Neuron (in vitro differentiated cells): ENCODE results near the gene NUDCD3.
"Not testable (repeated sequence)": the region's sequence is repeated elsewhere in the genome, so short reads cannot be mapped to it uniquely, and the experiment has no call there.

Source experiments
- H2AFZ ChIP-seq: one replicate; pipeline ENCODE4 v1.6.1; 2013; ENCODE audit warnings: low read depth, mild to moderate bottlenecking, inconsistent platforms, low read length, moderate library complexity
- H3K27me3 ChIP-seq: one replicate; pipeline ENCODE4 v1.6.1; 2013; ENCODE audit warnings: low read length; ENCODE audit not compliant: insufficient read depth
- H3K36me3 ChIP-seq: one replicate; pipeline ENCODE4 v1.6.1; 2013; ENCODE audit warnings: low read length; ENCODE audit not compliant: insufficient read depth
- H3K4me1 ChIP-seq: one replicate; pipeline ENCODE4 v1.6.1; 2013; ENCODE audit warnings: low read length; ENCODE audit not compliant: insufficient read depth
- H3K4me3 ChIP-seq: 2 replicates; pipeline ENCODE4 v1.5.1; 2013; ENCODE audit warnings: mild to moderate bottlenecking, low read length, moderate library complexity
- H3K9me3 ChIP-seq: one replicate; pipeline ENCODE4 v1.6.1; 2013; ENCODE audit warnings: low read length

The NUDCD3 gene

DNA sequence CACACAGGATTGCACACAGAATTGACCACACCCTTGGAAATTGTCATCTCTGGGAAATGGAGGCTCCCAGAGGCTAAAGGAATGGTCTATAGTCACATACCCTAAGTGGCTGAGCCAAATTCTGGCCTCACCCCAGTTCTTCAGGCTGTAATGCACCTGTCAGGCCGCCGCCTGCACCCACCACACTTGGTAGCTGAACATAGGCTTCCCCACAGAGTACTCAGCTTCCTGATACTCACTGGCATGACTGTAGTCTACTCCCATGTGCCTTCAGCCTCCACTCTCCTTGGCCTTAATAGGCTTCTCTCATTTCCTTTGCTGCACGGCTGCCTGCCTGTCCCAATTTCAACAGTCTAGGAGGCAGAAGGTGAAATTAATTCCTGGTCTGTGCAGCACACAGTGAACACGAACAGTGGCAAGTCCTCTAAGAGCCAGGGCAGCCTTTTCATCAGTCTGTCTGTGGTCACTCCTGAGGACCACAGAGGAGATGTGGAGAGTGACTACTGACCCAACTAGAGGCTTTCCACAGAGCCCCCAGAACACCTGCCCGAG, 42.5 kb downstream of the NUDCD3 start:
- Histone ChIP-seq H3K4me1 (no peaks in the 10 kb centered on the region), H3K27me3 (no peaks in the 10 kb centered on the region), H2AFZ (no peak overlapping the region), H3K4me3 (no peak overlapping the region), H3K9me3 (peaks cover 3% of the 10 kb centered on the region), H3K36me3 (peaks cover 33% of the 10 kb centered on the region)

DNA sequence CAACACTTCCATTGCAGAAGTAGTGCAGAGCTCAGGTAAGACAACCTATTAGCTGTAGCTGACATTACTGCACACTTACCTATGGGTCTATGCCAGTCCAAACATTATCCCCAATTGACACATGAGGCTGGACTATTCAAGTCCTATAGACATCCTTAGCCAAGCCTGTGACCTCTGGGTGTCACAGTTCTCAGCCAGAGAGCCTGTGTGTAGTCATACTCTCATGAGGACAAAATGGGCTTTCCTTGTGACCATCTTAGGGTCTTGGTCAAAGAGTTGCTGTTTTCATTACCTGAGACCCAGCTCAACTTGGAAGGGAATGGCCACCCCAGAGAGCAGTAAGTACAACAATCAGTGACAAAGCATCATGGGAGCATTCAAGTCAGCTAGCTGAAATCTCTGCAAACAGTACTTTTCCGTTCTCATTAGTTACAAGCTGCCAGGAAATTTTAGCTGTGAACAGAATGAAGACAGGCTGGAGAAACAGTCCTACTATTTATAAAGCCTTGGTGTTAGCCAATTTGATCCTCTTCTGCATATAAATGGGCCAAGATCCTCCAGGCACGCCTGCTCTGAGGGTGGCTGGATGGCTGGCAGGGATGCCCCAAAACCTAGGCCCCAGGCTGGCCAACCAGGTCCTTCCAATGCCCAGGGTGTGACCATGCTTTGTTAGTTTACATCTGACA, 44.3 kb downstream of the NUDCD3 start:
- Histone ChIP-seq H3K27me3 (no peaks in the 10 kb centered on the region), H3K9me3 (peaks cover 3% of the 10 kb centered on the region), H3K4me1 (no peaks in the 10 kb centered on the region), H2AFZ (no peak overlapping the region), H3K4me3 (no peak overlapping the region), H3K36me3 (peaks cover 28% of the 10 kb centered on the region)

DNA sequence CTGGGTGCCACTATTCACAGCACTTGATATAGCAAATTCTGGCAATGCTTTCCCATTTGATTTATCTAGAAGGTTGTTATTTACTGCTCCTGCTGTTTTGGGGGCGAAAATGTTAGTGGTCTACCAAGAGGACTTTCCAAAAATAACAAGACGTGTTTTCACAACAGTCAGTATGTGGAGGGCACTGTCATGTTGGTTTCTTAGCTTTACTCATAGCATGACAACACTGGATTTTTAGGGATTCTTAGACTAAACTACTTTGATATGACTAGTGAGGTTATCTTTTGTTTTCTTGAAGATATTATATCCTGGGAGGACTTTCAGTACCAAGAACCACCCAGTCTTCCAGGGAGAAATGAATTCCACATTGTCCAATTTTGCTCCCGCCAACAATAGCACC, 49.4 kb downstream of the NUDCD3 start:
- no peak overlapping the region for H3K4me3 ChIP-seq
- no peaks in the 10 kb centered on the region for H3K4me1 ChIP-seq
- H3K9me3 ChIP-seq, result peaks cover 2% of the 10 kb centered on the region
- no peak overlapping the region for H2AFZ ChIP-seq
- H3K36me3 ChIP-seq, result peaks cover 6% of the 10 kb centered on the region
- no peaks in the 10 kb centered on the region for H3K27me3 ChIP-seq

GRCh38 chr7:44440577-44441078, 49.8 kb downstream of the NUDCD3 start:
- H2AFZ ChIP-seq, result no peak overlapping the region
- peaks cover 3% of the 10 kb centered on the region for H3K36me3 ChIP-seq
- H3K4me3 ChIP-seq, result no peak overlapping the region
- H3K4me1 ChIP-seq, result no peaks in the 10 kb centered on the region
- no peaks in the 10 kb centered on the region for H3K27me3 ChIP-seq
- peaks cover 2% of the 10 kb centered on the region for H3K9me3 ChIP-seq

DNA sequence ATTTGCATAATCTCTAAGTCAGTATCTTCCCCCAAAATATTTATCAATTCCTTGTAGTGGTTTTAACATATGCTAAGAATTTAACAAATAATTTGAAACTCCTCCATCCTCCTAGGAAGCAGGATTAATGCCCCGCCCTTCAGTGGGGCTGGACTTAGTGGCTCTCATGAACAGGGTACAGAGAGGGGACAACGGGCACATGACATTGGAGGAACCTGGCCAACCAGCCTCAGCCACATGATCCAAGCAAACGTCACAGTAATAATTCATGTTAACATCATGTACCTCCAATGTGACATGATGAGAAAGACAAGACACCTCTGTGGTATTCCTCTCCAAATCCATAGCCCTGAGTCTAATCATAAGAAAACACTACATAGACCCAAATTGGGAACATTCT, 50.5 kb downstream of the NUDCD3 start:
- Histone ChIP-seq H3K4me1 (no peaks in the 10 kb centered on the region), H2AFZ (no peak overlapping the region), H3K9me3 (no peaks in the 10 kb centered on the region), H3K4me3 (no peak overlapping the region), H3K27me3 (no peaks in the 10 kb centered on the region), H3K36me3 (peaks cover 7% of the 10 kb centered on the region)

DNA sequence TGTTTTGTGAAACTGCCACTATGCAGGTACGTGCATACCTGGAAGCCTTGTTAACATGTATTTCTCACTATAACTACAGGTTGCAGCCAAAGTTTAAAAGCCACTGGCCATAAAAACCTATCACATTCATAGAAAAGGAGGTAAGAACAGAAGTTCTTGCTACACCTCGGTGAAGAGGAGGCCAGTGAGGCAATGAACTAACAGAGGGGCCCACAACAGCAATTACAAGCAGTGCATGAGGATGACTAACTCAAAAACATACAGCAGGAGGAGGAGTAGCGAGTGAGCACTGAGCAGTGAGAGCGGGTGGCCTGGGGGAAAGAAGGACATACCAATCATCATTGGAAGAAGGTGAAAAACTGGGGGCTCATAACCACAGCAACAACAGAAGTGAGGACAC, 51.6 kb downstream of the NUDCD3 start:
- H3K9me3 ChIP-seq, result no peaks in the 10 kb centered on the region
- peaks cover 7% of the 10 kb centered on the region for H3K36me3 ChIP-seq
- H2AFZ ChIP-seq, result no peak overlapping the region
- H3K4me1 ChIP-seq, result no peaks in the 10 kb centered on the region
- no peak overlapping the region for H3K4me3 ChIP-seq
- H3K27me3 ChIP-seq, result no peaks in the 10 kb centered on the region

- no peaks in the 10 kb centered on the region for H3K27me3 ChIP-seq
- H3K36me3 ChIP-seq, result peaks cover 11% of the 10 kb centered on the region
These were observed 56.3 kb downstream of the NUDCD3 start for GRCh38 chr7:44434201-44434600.

GRCh38 chr7:44433255-44434022, 57.0 kb downstream of the NUDCD3 start:
- Histone ChIP-seq H3K36me3 (peaks cover 9% of the 10 kb centered on the region), H3K9me3 (no peaks in the 10 kb centered on the region), H3K4me1 (no peaks in the 10 kb centered on the region), H2AFZ (no peak overlapping the region), H3K4me3 (no peak overlapping the region), H3K27me3 (no peaks in the 10 kb centered on the region)

More at GRCh38 chr7:44434201-44434600, 56.3 kb downstream of the NUDCD3 start:
- Histone ChIP-seq H2AFZ (no peak overlapping the region), H3K4me1 (no peaks in the 10 kb centered on the region), H3K9me3 (no peaks in the 10 kb centered on the region), H3K4me3 (no peak overlapping the region)

- no peaks in the 10 kb centered on the region for H3K9me3 ChIP-seq
- H3K4me1 ChIP-seq, result no peaks in the 10 kb centered on the region
- H2AFZ ChIP-seq, result no peak overlapping the region
- no peaks in the 10 kb centered on the region for H3K27me3 ChIP-seq
- peaks cover 9% of the 10 kb centered on the region for H3K36me3 ChIP-seq
- H3K4me3 ChIP-seq, result no peak overlapping the region
These were observed 58.0 kb downstream of the NUDCD3 start for GRCh38 chr7:44432381-44432977.

DNA sequence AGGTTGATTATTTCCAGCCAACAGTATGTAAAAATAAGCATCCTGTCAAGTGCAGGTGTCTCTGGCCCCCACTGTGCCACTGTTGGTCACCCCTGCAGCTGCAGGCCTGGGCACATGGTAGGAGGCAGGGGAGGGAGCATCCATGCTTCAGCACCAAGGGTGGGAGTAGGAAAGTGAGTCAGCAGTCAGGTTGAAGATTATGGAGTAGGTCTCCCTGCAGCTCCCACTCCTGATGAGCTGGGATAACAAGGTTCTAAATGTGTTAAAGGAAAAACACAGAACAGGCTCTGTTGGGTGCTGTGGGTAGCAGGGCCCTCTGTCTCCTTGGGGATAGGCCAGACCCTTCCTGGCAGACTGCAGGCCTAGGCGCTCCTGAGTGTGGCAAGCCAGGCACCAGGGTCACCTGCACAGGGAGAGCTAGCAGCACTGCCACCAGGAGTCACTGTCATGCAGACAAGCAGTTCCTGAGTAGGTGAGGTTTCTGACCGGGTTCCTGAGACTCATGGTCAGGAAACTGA, 59.3 kb downstream of the NUDCD3 start:
- no peaks in the 10 kb centered on the region for H3K27me3 ChIP-seq
- no peaks in the 10 kb centered on the region for H3K4me1 ChIP-seq
- peaks cover 2% of the 10 kb centered on the region for H3K9me3 ChIP-seq
- no peak overlapping the region for H3K4me3 ChIP-seq
- peaks cover 14% of the 10 kb centered on the region for H3K36me3 ChIP-seq
- no peak overlapping the region for H2AFZ ChIP-seq

GRCh38 chr7:44430054-44430453, 60.4 kb downstream of the NUDCD3 start:
- Histone ChIP-seq H3K4me3 (no peak overlapping the region), H3K9me3 (peaks cover 4% of the 10 kb centered on the region), H2AFZ (no peak overlapping the region), H3K4me1 (no peaks in the 10 kb centered on the region), H3K27me3 (no peaks in the 10 kb centered on the region), H3K36me3 (peaks cover 17% of the 10 kb centered on the region)

GRCh38 chr7:44424762-44425161, 65.7 kb downstream of the NUDCD3 start:
- not testable (repeated sequence) for H2AFZ ChIP-seq, H3K4me1 ChIP-seq, H3K4me3 ChIP-seq

GRCh38 chr7:44416941-44417340, 73.5 kb downstream of the NUDCD3 start:
- Histone ChIP-seq H3K4me3 (no peak overlapping the region), H2AFZ (no peak overlapping the region), H3K4me1 (no peaks in the 10 kb centered on the region), H3K36me3 (peaks cover 15% of the 10 kb centered on the region), H3K9me3 (peaks cover 2% of the 10 kb centered on the region), H3K27me3 (no peaks in the 10 kb centered on the region)

More at GRCh38 chr7:44424762-44425161, 65.7 kb downstream of the NUDCD3 start:
- peaks cover 13% of the 10 kb centered on the region for H3K36me3 ChIP-seq
- not testable (repeated sequence) for H3K9me3 ChIP-seq, H3K27me3 ChIP-seq
